ENCODE measurements around the gene SLC41A3.

- TF ChIP-seq RBBP5 (IDR thresholded peaks at IDR 0.05; ENCODE audit: borderline replicate concordance, low read depth, low read length) (no peak), POLR2AphosphoS5 (IDR thresholded peaks at IDR 0.05; ENCODE audit: low read depth, low read length) (no peak), CTCF (IDR thresholded peaks at IDR 0.05; ENCODE audit: control extremely low read depth in 1 of 3, insufficient read depth in 1 of 3, low read depth in 1 of 3, low read length in 3 of 3) (no peak), EZH2 (IDR thresholded peaks at IDR 0.05; ENCODE audit: low read depth, low read length, severe bottlenecking) (no peak), GABPA (IDR thresholded peaks at IDR 0.05; ENCODE audit: borderline replicate concordance, insufficient read depth, low read length) (no peak), SIRT6 (IDR thresholded peaks at IDR 0.05; ENCODE audit: low read length) (no peak), SIN3A (conservative IDR thresholded peaks at IDR 0.05 in 1 of 2, IDR thresholded peaks at IDR 0.05 in 1 of 2; ENCODE audit: low read depth in 1 of 2, low read length in 2 of 2) (no peak)
Observed at GRCh38 chr3:126117786-126118185, 33.9 kb upstream of the SLC41A3 start.
